Memory B cell (primary cell): Measurements from ENCODE around the gene ZSCAN2.

Experiments used
- ATAC-seq: fragments of 150-1000 bp; cut with Tn5 transposase; 2 replicates; pipeline ENCODE4 v1.10.0; 2021; ENCODE audit warnings: low read depth, mild to moderate bottlenecking, moderate library complexity
- DNase-seq, 2 donors: peaks; one replicate each; pipeline ENCODE4 v3.0.0; 2022; ENCODE audit warnings: low spot score in 2 of 2
- H3K27ac Mint-ChIP-seq: one replicate; pipeline ENCODE4 v1.8.0; 2022; ENCODE audit warnings: mild to moderate bottlenecking, moderate library complexity, mixed read lengths
- H3K27me3 Mint-ChIP-seq: one replicate; pipeline ENCODE4 v1.8.0; 2022; ENCODE audit warnings: mixed read lengths
- H3K36me3 Mint-ChIP-seq: one replicate; pipeline ENCODE4 v1.8.0; 2022; ENCODE audit warnings: mild to moderate bottlenecking, mixed read lengths
- H3K4me1 Mint-ChIP-seq: one replicate; pipeline ENCODE4 v1.8.0; 2022; ENCODE audit warnings: mixed read lengths
- H3K4me3 Mint-ChIP-seq: one replicate; pipeline ENCODE4 v1.8.0; 2022; ENCODE audit warnings: mild to moderate bottlenecking, moderate library complexity, mixed read lengths
- H3K9me3 Mint-ChIP-seq: one replicate; pipeline ENCODE4 v1.8.0; 2022; ENCODE audit warnings: mixed read lengths

ZSCAN2 gene

GRCh38 chr15:84588053-84588874 lies 12.5 kb upstream of the ZSCAN2 start:
- no peaks in the 10 kb centered on the region for H3K36me3 Mint-ChIP-seq
- peak; percentile 100 for ATAC-seq
- H3K27me3 Mint-ChIP-seq: peaks cover 6% of the 10 kb centered on the region
- DNase-seq: peak; percentile 85 to 87
- H3K4me3 Mint-ChIP-seq: peak overlapping the region; percentile 59
- no peak overlapping the region for H3K27ac Mint-ChIP-seq
- H3K4me1 Mint-ChIP-seq: peaks cover 3% of the 10 kb centered on the region
- no peaks in the 10 kb centered on the region for H3K9me3 Mint-ChIP-seq

GRCh38 chr15:84590406-84590805 lies 10.4 kb upstream of the ZSCAN2 start:
- Mint-ChIP-seq H3K27me3 (peaks cover 5% of the 10 kb centered on the region), H3K4me1 (peaks cover 3% of the 10 kb centered on the region), H3K4me3 (no peak overlapping the region), H3K9me3 (peaks cover 4% of the 10 kb centered on the region), H3K27ac (peak overlapping the region; percentile 15), H3K36me3 (peaks cover 3% of the 10 kb centered on the region)
- DNase-seq (no peak), ATAC-seq (no peak)

GRCh38 chr15:84591815-84592214 lies 9.0 kb upstream of the ZSCAN2 start:
- peaks cover 4% of the 10 kb centered on the region for H3K9me3 Mint-ChIP-seq
- peaks cover 3% of the 10 kb centered on the region for H3K36me3 Mint-ChIP-seq
- no peak for ATAC-seq
- H3K4me3 Mint-ChIP-seq: no peak overlapping the region
- DNase-seq: no peak
- H3K4me1 Mint-ChIP-seq: peaks cover 3% of the 10 kb centered on the region
- H3K27me3 Mint-ChIP-seq: peaks cover 4% of the 10 kb centered on the region
- H3K27ac Mint-ChIP-seq: no peak overlapping the region

- no peak for DNase-seq
- Mint-ChIP-seq H3K27ac (no peak overlapping the region), H3K9me3 (peaks cover 4% of the 10 kb centered on the region), H3K27me3 (peaks cover 4% of the 10 kb centered on the region), H3K4me3 (no peak overlapping the region), H3K36me3 (peaks cover 3% of the 10 kb centered on the region), H3K4me1 (peaks cover 14% of the 10 kb centered on the region)
- no peak for ATAC-seq
Observed at GRCh38 chr15:84594617-84595290, 6.1 kb upstream of the ZSCAN2 start.

- H3K36me3 Mint-ChIP-seq: peaks cover 3% of the 10 kb centered on the region
- H3K9me3 Mint-ChIP-seq: peaks cover 4% of the 10 kb centered on the region
- H3K27ac Mint-ChIP-seq: no peak overlapping the region
- peaks cover 21% of the 10 kb centered on the region for H3K4me1 Mint-ChIP-seq
- ATAC-seq: no peak
- DNase-seq: no peak
- peaks cover 4% of the 10 kb centered on the region for H3K27me3 Mint-ChIP-seq
- no peak overlapping the region for H3K4me3 Mint-ChIP-seq
Observed at GRCh38 chr15:84595660-84596059, 5.1 kb upstream of the ZSCAN2 start.

- Mint-ChIP-seq H3K9me3 (peaks cover 4% of the 10 kb centered on the region), H3K27ac (peak overlapping the region; percentile 89), H3K27me3 (peaks cover 4% of the 10 kb centered on the region), H3K4me3 (peak overlapping the region; percentile 42), H3K36me3 (peaks cover 3% of the 10 kb centered on the region), H3K4me1 (peaks cover 26% of the 10 kb centered on the region)
- ATAC-seq (no peak), DNase-seq (no peak)
Observed at GRCh38 chr15:84597296-84597695, 3.5 kb upstream of the ZSCAN2 start.

GRCh38 chr15:84598250-84598649 lies 2.6 kb upstream of the ZSCAN2 start:
- peak overlapping the region; percentile 53 for H3K4me3 Mint-ChIP-seq
- peaks cover 29% of the 10 kb centered on the region for H3K4me1 Mint-ChIP-seq
- H3K27ac Mint-ChIP-seq: peak overlapping the region; percentile 89
- peak; percentile 30 to 59 for DNase-seq
- peaks cover 4% of the 10 kb centered on the region for H3K27me3 Mint-ChIP-seq
- H3K9me3 Mint-ChIP-seq: peaks cover 4% of the 10 kb centered on the region
- ATAC-seq: peak; percentile 73
- peaks cover 3% of the 10 kb centered on the region for H3K36me3 Mint-ChIP-seq

GRCh38 chr15:84598993-84599392 lies 1.8 kb upstream of the ZSCAN2 start:
- peaks cover 3% of the 10 kb centered on the region for H3K9me3 Mint-ChIP-seq
- H3K27ac Mint-ChIP-seq: peak overlapping the region; percentile 89
- no peak for DNase-seq
- H3K36me3 Mint-ChIP-seq: peaks cover 3% of the 10 kb centered on the region
- peaks cover 2% of the 10 kb centered on the region for H3K27me3 Mint-ChIP-seq
- no peak for ATAC-seq
- peaks cover 36% of the 10 kb centered on the region for H3K4me1 Mint-ChIP-seq
- H3K4me3 Mint-ChIP-seq: no peak overlapping the region

GRCh38 chr15:84599906-84600305 lies 903 bp upstream of the ZSCAN2 start:
- ATAC-seq (no peak), DNase-seq (no peak)
- Mint-ChIP-seq H3K27me3 (no peaks in the 10 kb centered on the region), H3K9me3 (no peaks in the 10 kb centered on the region), H3K36me3 (peaks cover 2% of the 10 kb centered on the region), H3K27ac (peak overlapping the region; percentile 68), H3K4me3 (peak overlapping the region; percentile 90), H3K4me1 (peaks cover 42% of the 10 kb centered on the region)

GRCh38 chr15:84600331-84600686 lies 500 bp upstream of the ZSCAN2 start:
- Mint-ChIP-seq H3K9me3 (no peaks in the 10 kb centered on the region), H3K4me3 (peak overlapping the region; percentile 90), H3K36me3 (peaks cover 4% of the 10 kb centered on the region), H3K27ac (peak overlapping the region; percentile 68), H3K4me1 (peaks cover 46% of the 10 kb centered on the region), H3K27me3 (no peaks in the 10 kb centered on the region)
- ATAC-seq (peak; percentile 16), DNase-seq (no peak)

GRCh38 chr15:84601555-84601838 lies 688 bp downstream of the ZSCAN2 start:
- H3K36me3 Mint-ChIP-seq: peaks cover 8% of the 10 kb centered on the region
- ATAC-seq (no peak), DNase-seq (no peak)
- H3K4me1 Mint-ChIP-seq: peaks cover 53% of the 10 kb centered on the region
- peak overlapping the region; percentile 68 for H3K27ac Mint-ChIP-seq
- peak overlapping the region; percentile 90 for H3K4me3 Mint-ChIP-seq
- H3K9me3 Mint-ChIP-seq: no peaks in the 10 kb centered on the region
- H3K27me3 Mint-ChIP-seq: no peaks in the 10 kb centered on the region

GRCh38 chr15:84603630-84604379 lies 3.0 kb downstream of the ZSCAN2 start:
- DNase-seq (no peak), ATAC-seq (no peak)
- H3K9me3 Mint-ChIP-seq: no peaks in the 10 kb centered on the region
- H3K27ac Mint-ChIP-seq: peak overlapping the region; percentile 81
- H3K4me1 Mint-ChIP-seq: peaks cover 47% of the 10 kb centered on the region
- H3K36me3 Mint-ChIP-seq: peaks cover 19% of the 10 kb centered on the region
- H3K27me3 Mint-ChIP-seq: no peaks in the 10 kb centered on the region
- peak overlapping the region; percentile 61 for H3K4me3 Mint-ChIP-seq

- Mint-ChIP-seq H3K4me3 (peak overlapping the region; percentile 58), H3K27ac (peak overlapping the region; percentile 83), H3K36me3 (peaks cover 19% of the 10 kb centered on the region), H3K9me3 (no peaks in the 10 kb centered on the region), H3K4me1 (peaks cover 50% of the 10 kb centered on the region), H3K27me3 (no peaks in the 10 kb centered on the region)
- DNase-seq (no peak), ATAC-seq (no peak)
Observed at GRCh38 chr15:84604826-84605553, 4.2 kb downstream of the ZSCAN2 start.

GRCh38 chr15:84605554-84605882 lies 4.7 kb downstream of the ZSCAN2 start:
- ATAC-seq: no peak
- H3K27me3 Mint-ChIP-seq: no peaks in the 10 kb centered on the region
- peaks cover 47% of the 10 kb centered on the region for H3K4me1 Mint-ChIP-seq
- H3K4me3 Mint-ChIP-seq: peak overlapping the region; percentile 58
- H3K27ac Mint-ChIP-seq: peak overlapping the region; percentile 83
- peaks cover 19% of the 10 kb centered on the region for H3K36me3 Mint-ChIP-seq
- H3K9me3 Mint-ChIP-seq: no peaks in the 10 kb centered on the region
- no peak for DNase-seq
